ENCODE results near the gene SPINK13. TPM values are rescaled to one million over a fixed set of nuclear protein-coding genes. Genes with fewer than 3 reads are reported as not detected.
A peak's percentile ranks its signal among the peaks of the same experiment; 100 is the strongest.

SPINK13 gene
- total RNA-seq, 1 donor = not detected

DNA sequence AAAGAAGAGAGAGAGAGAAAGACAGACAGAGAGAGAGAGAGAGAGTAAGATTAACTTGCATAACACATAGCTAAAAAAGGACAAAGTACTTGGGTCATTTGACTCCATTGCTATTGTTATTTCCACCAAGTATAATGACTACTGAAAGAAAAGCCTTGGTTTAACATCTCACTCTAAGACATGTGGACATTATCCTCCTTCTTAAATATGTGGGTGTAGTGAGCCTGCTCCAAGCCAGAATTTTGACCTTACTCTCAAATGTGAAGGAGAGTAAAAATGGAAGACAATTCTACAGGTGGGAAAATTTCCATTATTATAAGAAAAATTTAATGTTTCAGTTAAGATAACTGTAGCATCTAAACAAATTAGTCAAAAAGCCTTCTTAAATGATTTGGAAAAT lies 38.8 kb upstream of the SPINK13 start:
- no peaks in the 10 kb centered on the region for H3K27me3 ChIP-seq (ENCODE audit: insufficient read depth, low read length)
- DNase-seq (ENCODE audit: insufficient read length, low spot score, missing footprints) = peak; percentile 5
- no peak overlapping the region for H3K4me2 ChIP-seq (ENCODE audit: insufficient read depth, low read length)
- H2AFZ ChIP-seq (ENCODE audit: low read length) = no peak overlapping the region
- H3K27ac ChIP-seq (ENCODE audit: low read depth, low read length) = no peak overlapping the region
- no peaks in the 10 kb centered on the region for H3K36me3 ChIP-seq (ENCODE audit: insufficient read depth, low read length)
- TF ChIP-seq CTCF (IDR thresholded peaks at IDR 0.05; ENCODE audit: extremely low read depth, low read depth, low read length) = no peak
- H3K79me2 ChIP-seq (ENCODE audit: insufficient read depth, low read length) = no peaks in the 10 kb centered on the region
- no peaks in the 10 kb centered on the region for H3K9me3 ChIP-seq (ENCODE audit: low read depth, low read length)
- no peaks in the 10 kb centered on the region for H4K20me1 ChIP-seq (ENCODE audit: insufficient read depth, low read length)
- no peaks in the 10 kb centered on the region for H3K4me1 ChIP-seq (ENCODE audit: insufficient read depth, low read length)
- H3K4me3 ChIP-seq (ENCODE audit: insufficient read depth, low read length) = no peak overlapping the region

GRCh38 chr5:148230240-148230639 lies 38.4 kb upstream of the SPINK13 start:
- H2AFZ ChIP-seq (ENCODE audit: low read length) = no peak overlapping the region
- H4K20me1 ChIP-seq (ENCODE audit: insufficient read depth, low read length) = no peaks in the 10 kb centered on the region
- no peaks in the 10 kb centered on the region for H3K79me2 ChIP-seq (ENCODE audit: insufficient read depth, low read length)
- no peak overlapping the region for H3K27ac ChIP-seq (ENCODE audit: low read depth, low read length)
- H3K27me3 ChIP-seq (ENCODE audit: insufficient read depth, low read length) = no peaks in the 10 kb centered on the region
- no peak overlapping the region for H3K4me2 ChIP-seq (ENCODE audit: insufficient read depth, low read length)
- no peaks in the 10 kb centered on the region for H3K4me1 ChIP-seq (ENCODE audit: insufficient read depth, low read length)
- H3K36me3 ChIP-seq (ENCODE audit: insufficient read depth, low read length) = no peaks in the 10 kb centered on the region
- no peak for TF ChIP-seq CTCF (IDR thresholded peaks at IDR 0.05; ENCODE audit: extremely low read depth, low read depth, low read length)
- no peaks in the 10 kb centered on the region for H3K9me3 ChIP-seq (ENCODE audit: low read depth, low read length)
- H3K4me3 ChIP-seq (ENCODE audit: insufficient read depth, low read length) = no peak overlapping the region
- DNase-seq (ENCODE audit: insufficient read length, low spot score, missing footprints) = peak; percentile 36

DNA sequence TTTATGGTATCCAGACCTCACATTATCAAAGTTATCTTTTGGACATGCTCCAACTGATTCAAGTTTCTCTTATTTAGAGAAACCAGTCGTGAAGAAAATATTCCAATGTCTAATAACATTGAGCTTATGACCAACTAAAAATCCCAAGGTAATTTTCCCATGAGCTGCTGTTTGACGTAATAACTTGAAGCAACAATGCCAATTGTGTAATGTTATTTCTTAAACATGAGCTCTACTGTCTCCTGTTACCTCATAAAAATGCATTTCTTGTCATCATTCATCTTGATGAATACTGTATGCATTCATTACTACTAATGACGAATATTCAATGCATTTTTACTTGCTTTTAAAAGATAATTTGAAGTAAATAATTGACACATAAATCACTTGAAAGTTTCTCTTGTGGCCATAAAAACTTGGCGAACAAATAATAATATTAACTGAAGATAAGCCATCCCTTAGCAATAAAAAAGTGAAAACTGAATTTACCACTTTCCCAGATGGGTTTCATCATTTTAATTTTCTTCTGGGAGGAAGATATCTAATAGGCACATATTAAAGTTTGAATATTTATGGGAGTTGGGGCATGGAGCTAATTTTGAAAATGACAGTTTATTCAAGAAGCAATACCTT lies 30.7 kb upstream of the SPINK13 start:
- no peaks in the 10 kb centered on the region for H3K36me3 ChIP-seq (ENCODE audit: insufficient read depth, low read length)
- no peak for DNase-seq (ENCODE audit: insufficient read length, low spot score, missing footprints)
- no peaks in the 10 kb centered on the region for H3K27me3 ChIP-seq (ENCODE audit: insufficient read depth, low read length)
- TF ChIP-seq CTCF (IDR thresholded peaks at IDR 0.05; ENCODE audit: extremely low read depth, low read depth, low read length) = no peak
- H2AFZ ChIP-seq (ENCODE audit: low read length) = no peak overlapping the region
- no peak overlapping the region for H3K4me2 ChIP-seq (ENCODE audit: insufficient read depth, low read length)
- H3K4me1 ChIP-seq (ENCODE audit: insufficient read depth, low read length) = no peaks in the 10 kb centered on the region
- no peak overlapping the region for H3K4me3 ChIP-seq (ENCODE audit: insufficient read depth, low read length)
- H4K20me1 ChIP-seq (ENCODE audit: insufficient read depth, low read length) = no peaks in the 10 kb centered on the region
- H3K27ac ChIP-seq (ENCODE audit: low read depth, low read length) = no peak overlapping the region
- H3K79me2 ChIP-seq (ENCODE audit: insufficient read depth, low read length) = no peaks in the 10 kb centered on the region
- H3K9me3 ChIP-seq (ENCODE audit: low read depth, low read length) = no peaks in the 10 kb centered on the region

- H3K27ac ChIP-seq (ENCODE audit: low read depth, low read length) = no peak within 1 kb of the TSS
- no peaks in the 10 kb centered on the region for H4K20me1 ChIP-seq (ENCODE audit: insufficient read depth, low read length)
- no peaks in the 10 kb centered on the region for H3K79me2 ChIP-seq (ENCODE audit: insufficient read depth, low read length)
- no peak within 1 kb of the TSS for H3K4me3 ChIP-seq (ENCODE audit: insufficient read depth, low read length)
- no peak within 1 kb of the TSS for H2AFZ ChIP-seq (ENCODE audit: low read length)
- no peaks in the 10 kb centered on the region for H3K4me1 ChIP-seq (ENCODE audit: insufficient read depth, low read length)
- H3K9me3 ChIP-seq (ENCODE audit: low read depth, low read length) = no peaks in the 10 kb centered on the region
- no peaks in the 10 kb centered on the region for H3K27me3 ChIP-seq (ENCODE audit: insufficient read depth, low read length)
- no peak within 1 kb of the TSS for H3K4me2 ChIP-seq (ENCODE audit: insufficient read depth, low read length)
- no peak for TF ChIP-seq CTCF (IDR thresholded peaks at IDR 0.05; ENCODE audit: extremely low read depth, low read depth, low read length)
- no peak for DNase-seq (ENCODE audit: insufficient read length, low spot score, missing footprints)
- no peaks in the 10 kb centered on the region for H3K36me3 ChIP-seq (ENCODE audit: insufficient read depth, low read length)
Observed at GRCh38 chr5:148238418-148238794, 30.2 kb upstream of the SPINK13 start, which contains the start of gene MARCOL. MARCOL (plus strand) TSS chr5:148238525; CDS start chr5:148238598, 73 bp downstream.

Data from osteoblast (primary cell).